H7 (cell line): ENCODE data around the gene PHOSPHO2. TPM values are rescaled to one million over a fixed set of nuclear protein-coding genes. Genes with fewer than 3 reads are reported as not detected.

Experiments
- DNase-seq: peaks from one replicate; pipeline ENCODE4 v3.0.0; 2012
- H3K27me3 ChIP-seq: 2 replicates; pipeline ENCODE4 v1.6.0; 2011; ENCODE audit warnings: mild to moderate bottlenecking, low read length; ENCODE audit not compliant: control insufficient read depth, insufficient read depth
- H3K36me3 ChIP-seq: replicated peaks from 2 replicates; pipeline ENCODE4 v1.5.1; 2011; ENCODE audit warnings: low read length; ENCODE audit not compliant: control insufficient read depth, insufficient read depth
- H3K4me3 ChIP-seq: 2 replicates; pipeline ENCODE4 v1.5.1; 2011; ENCODE audit warnings: low read depth, mild to moderate bottlenecking, control low read depth, low read length, moderate library complexity; ENCODE audit not compliant: insufficient read depth
- total RNA-seq: library from RNA; depleted of rRNA; stranded (reverse); fragments of >200 nt; shearing (Covaris generic); gene quantifications from 2 replicates; pipeline ENCODE4 v1.2.3, GENCODE V29; 2014; rRNA removed

The PHOSPHO2 gene, protein sequence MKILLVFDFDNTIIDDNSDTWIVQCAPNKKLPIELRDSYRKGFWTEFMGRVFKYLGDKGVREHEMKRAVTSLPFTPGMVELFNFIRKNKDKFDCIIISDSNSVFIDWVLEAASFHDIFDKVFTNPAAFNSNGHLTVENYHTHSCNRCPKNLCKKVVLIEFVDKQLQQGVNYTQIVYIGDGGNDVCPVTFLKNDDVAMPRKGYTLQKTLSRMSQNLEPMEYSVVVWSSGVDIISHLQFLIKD
- 2.4 and 3.8 TPM in 2 replicates for total RNA-seq

DNA sequence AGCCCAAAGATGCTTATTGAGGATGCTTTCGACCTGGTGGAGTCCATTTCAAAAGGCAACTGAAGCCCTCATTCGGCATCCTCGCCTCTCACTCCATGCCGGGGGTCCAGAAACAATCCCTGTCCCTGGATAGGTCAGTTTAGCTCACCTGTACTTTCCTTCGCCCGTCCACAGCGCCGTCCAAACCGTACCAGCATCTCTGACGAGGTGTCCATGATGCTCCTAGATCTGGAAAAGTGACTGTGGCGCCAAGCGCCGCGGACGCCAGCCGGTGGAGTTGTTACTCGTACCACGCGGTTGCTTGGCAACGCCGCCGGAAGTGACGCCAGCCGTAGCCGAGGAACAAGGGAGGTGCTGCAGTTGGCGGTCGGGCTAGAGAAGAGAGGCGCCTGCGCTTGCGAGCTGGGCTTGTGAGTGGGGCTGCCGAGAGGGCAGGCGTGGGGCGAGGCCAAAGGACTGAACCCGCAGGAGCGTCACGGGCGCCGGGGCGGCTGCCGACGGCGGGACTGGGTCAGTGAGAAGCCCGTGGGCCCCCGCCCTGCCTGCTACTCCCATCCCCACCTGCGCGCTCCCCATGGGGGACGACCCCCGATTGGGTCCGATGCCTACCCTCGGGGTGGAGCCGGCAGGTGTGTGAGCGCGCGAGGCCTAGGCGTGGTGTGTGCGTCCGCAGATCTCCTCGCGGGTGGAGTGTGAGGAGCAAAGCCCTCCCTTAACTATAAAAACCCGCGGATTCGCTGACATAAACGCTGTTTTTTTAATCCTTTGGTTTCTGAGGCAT, at the start of gene PHOSPHO2, which contains the start of gene CFAP210:
Gene PHOSPHO2, plus strand, starts transcription at position 357 of the 781 bp plus-strand sequence. CDS start 6,503 bp downstream, outside the sequence.
Gene CFAP210, minus strand, starts transcription at position 293 of the 781 bp plus-strand sequence. Its CDS starts 78 bp downstream, at position 215.
- Histone ChIP-seq H3K27me3 (peaks cover 1% of the 10 kb centered on the region; the same call in 1 of the 2 replicates), H3K4me3 (peak within 1 kb of the TSS; percentile 94), H3K36me3 (no peaks in the 10 kb centered on the region)
- DNase-seq, result peak; percentile 93

GRCh38 chr2:169647496-169647895, 46.8 kb upstream of the PHOSPHO2 start:
- no peak for DNase-seq
- Histone ChIP-seq H3K36me3 (no peaks in the 10 kb centered on the region), H3K27me3 (no peaks in the 10 kb centered on the region), H3K4me3 (no peak overlapping the region)

DNA sequence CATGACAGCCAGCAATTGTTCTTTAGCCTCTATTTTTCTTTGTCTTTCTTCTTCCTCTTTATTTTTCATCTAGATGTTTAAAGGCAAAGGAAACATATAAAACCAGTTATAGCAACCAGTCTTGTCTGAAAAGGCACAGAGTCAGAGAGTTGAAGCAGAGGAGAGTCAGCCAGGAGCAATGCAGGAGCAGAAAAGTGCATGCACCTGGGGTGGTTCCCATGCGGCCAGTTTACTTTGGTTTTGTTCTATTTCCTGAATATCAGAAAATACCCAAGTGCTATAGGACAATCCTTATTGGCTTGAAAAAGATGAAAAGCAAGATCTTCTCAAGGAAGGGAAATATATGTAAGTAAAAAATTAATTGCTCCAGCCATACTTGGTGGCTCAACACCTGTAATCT, 45.0 kb upstream of the PHOSPHO2 start:
- no peak for DNase-seq
- Histone ChIP-seq H3K4me3 (no peak overlapping the region), H3K27me3 (no peaks in the 10 kb centered on the region), H3K36me3 (no peaks in the 10 kb centered on the region)

DNA sequence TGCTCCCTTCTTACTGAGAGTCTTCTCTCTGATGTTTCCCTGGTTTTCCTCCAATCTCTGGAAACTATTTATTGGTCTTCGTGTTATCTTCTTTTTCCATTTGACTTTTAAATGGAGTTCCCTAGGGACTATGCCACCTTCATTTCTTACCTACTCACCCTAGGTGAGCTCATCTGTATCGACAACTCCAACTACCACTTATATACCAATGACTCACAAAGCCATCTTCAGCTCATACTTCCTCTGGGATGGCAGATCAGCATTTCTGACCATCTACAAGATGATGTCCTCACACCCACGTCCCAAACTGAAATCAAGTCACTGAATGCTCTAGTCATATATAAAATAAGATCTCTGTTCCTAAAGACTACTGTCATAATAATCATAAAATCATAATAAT, 40.6 kb upstream of the PHOSPHO2 start:
- no peak overlapping the region for H3K4me3 ChIP-seq
- DNase-seq, result no peak
- no peaks in the 10 kb centered on the region for H3K36me3 ChIP-seq
- H3K27me3 ChIP-seq, result no peaks in the 10 kb centered on the region

GRCh38 chr2:169656164-169656563, 38.1 kb upstream of the PHOSPHO2 start:
- no peak for DNase-seq
- Histone ChIP-seq H3K4me3 (no peak overlapping the region), H3K27me3 (no peaks in the 10 kb centered on the region), H3K36me3 (no peaks in the 10 kb centered on the region)

- Histone ChIP-seq H3K4me3 (no peak overlapping the region), H3K36me3 (no peaks in the 10 kb centered on the region), H3K27me3 (no peaks in the 10 kb centered on the region)
- no peak for DNase-seq
Measured at GRCh38 chr2:169658877-169659276, 35.4 kb upstream of the PHOSPHO2 start.

DNA sequence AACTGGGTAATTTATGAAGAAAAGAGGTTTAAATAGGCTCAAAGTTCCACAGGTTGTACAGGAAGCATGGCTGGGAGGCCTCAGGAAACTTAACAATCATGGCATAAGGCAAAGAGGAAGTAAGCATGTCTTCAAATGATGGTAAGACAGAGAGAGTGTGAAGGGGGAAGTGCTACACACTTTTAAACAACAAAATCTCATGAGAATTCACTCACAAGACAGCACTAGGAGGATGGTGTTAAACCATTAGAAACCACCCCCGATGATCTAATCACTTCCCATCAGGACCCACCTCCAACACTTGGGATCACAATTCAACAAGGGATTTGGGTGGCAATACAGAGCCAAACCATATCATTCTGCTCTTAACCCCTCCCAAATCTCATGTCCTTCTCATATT, 34.9 kb upstream of the PHOSPHO2 start:
- Histone ChIP-seq H3K27me3 (no peaks in the 10 kb centered on the region), H3K36me3 (no peaks in the 10 kb centered on the region), H3K4me3 (no peak overlapping the region)
- DNase-seq, result no peak

GRCh38 chr2:169661265-169661664, 33.0 kb upstream of the PHOSPHO2 start:
- H3K4me3 ChIP-seq, result no peak overlapping the region
- no peak for DNase-seq

GRCh38 chr2:169662744-169663143, 31.5 kb upstream of the PHOSPHO2 start:
- Histone ChIP-seq H3K27me3 (no peaks in the 10 kb centered on the region), H3K4me3 (no peak overlapping the region), H3K36me3 (no peaks in the 10 kb centered on the region)
- no peak for DNase-seq

More at GRCh38 chr2:169661265-169661664, 33.0 kb upstream of the PHOSPHO2 start:
- H3K27me3 ChIP-seq, result no peaks in the 10 kb centered on the region
- no peaks in the 10 kb centered on the region for H3K36me3 ChIP-seq

DNA sequence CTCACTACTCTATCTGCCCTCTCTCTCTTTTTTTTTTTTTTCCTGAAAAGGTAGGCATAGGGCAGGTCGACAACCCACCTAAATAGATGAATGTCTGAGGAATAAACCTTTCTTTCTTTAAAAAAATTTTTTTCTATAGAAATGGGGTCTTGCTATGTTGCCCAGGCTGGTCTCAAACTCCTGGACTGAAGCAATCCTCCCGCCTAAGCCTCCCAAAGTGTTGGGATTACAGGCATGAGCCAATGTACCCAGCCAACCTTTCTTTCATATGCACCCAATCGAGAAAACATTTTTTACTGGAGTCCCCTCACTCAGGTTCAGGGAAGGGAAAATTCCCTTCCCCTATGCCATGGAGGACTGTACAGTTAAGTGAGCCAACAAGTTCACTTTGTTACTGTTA, 31.0 kb upstream of the PHOSPHO2 start:
- no peak for DNase-seq
- Histone ChIP-seq H3K27me3 (no peaks in the 10 kb centered on the region), H3K4me3 (no peak overlapping the region)

GRCh38 chr2:169664600-169664977, 29.7 kb upstream of the PHOSPHO2 start:
- no peak overlapping the region for H3K4me3 ChIP-seq
- no peaks in the 10 kb centered on the region for H3K36me3 ChIP-seq
- H3K27me3 ChIP-seq, result no peaks in the 10 kb centered on the region
- no peak for DNase-seq

More for the DNA sequence above, 31.0 kb upstream of the PHOSPHO2 start:
- no peaks in the 10 kb centered on the region for H3K36me3 ChIP-seq

DNA sequence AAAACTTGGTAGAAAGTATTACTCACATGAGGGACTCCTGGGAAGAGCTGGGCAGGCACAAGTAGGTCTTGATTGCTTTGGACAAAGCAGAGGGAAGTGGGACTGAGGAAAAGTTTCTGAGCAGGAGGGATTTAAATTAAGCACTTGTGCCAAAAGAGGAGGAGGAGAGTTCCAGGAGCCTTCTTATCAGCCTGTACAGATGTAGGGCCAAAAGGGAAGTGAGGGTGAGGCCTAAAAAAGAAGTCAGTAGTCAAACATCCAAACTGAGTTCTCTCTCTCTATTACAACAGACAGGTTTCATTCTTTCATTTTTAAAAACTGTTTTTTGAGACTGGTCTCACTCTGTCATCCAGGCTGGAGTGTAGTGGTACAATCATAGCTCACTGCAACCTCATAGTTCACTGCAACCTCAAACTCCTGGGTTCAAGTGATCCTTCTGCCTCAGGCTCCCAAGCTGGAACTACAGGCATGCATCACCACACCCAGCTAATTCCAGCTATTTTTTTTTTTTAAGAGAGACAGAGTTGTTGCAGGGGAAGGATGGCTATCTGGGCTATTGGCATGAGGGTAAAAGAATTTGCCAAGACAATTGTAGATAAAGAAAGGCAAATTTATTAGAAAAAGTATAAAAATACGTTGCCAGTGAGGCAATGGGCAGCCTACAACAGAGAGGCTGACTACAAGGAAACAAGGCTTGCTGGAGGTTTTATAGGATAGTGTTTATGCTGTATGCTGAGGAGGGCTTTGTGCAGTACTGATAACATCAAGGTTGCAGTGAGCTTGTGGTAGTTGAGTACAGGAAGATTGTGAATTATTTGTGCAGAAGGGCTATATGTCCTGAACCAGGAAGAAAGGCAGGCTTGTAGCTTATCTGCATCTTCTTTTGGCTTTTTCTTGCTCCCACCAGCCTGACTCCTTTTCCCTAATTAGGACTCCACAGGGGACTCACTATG, 29.0 kb upstream of the PHOSPHO2 start:
- Histone ChIP-seq H3K36me3 (no peaks in the 10 kb centered on the region), H3K27me3 (no peaks in the 10 kb centered on the region), H3K4me3 (no peak overlapping the region)
- no peak for DNase-seq

DNA sequence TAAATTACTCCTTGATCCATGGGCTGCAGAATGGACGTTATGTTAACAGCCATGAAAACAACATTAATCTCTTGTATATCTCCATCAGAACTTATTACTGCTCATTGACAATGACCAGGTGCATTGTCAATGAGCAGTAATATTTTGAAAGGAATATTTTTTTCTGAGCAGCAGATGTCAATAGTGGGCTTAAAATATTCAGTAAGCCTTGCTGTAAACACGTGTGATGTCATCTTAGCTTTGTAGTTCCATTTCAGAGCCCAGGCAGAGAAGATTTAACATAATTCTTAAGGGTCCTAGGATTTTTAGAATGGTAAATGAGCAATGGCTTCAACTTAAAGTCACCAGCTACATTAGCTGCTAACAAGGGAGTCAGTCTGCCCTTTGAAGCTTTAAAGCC, 26.7 kb upstream of the PHOSPHO2 start:
- Histone ChIP-seq H3K36me3 (no peaks in the 10 kb centered on the region), H3K27me3 (no peaks in the 10 kb centered on the region), H3K4me3 (no peak overlapping the region)
- DNase-seq, result no peak

DNA sequence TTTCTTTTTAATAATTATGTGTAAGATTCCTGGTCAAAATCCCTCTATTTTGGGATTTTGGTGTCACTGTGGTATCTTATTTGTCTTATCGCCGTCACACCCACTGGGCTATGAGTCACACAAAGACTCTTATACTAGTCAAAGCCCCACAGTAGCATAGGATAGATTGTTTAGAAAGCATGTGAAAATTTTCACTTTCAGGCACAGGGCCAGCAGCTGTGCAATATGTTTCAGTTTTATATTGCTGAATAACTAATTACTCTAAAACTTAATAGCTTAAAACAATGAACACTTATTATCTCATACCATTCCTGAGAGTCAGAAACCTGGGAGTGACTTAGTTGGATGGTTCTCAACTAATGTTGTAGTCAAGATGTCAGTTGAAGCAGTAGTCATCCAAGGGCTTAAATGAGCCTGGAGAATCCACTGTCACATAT, 24.0 kb upstream of the PHOSPHO2 start:
- no peaks in the 10 kb centered on the region for H3K27me3 ChIP-seq
- no peak overlapping the region for H3K4me3 ChIP-seq
- no peak for DNase-seq
- H3K36me3 ChIP-seq, result no peaks in the 10 kb centered on the region
